LHCN-M2 (cell line): ENCODE measurements around the gene ERN1. TPM values are rescaled to one million over a fixed set of nuclear protein-coding genes. Genes with fewer than 3 reads are reported as not detected.

ENCODE experiments used
- DNase-seq: peaks from one replicate; pipeline ENCODE4 v3.0.0-alpha.2; 2012; ENCODE audit warnings: low read depth
- total RNA-seq: library from RNA; depleted of rRNA; stranded (reverse); fragments of >200 nt; gene quantifications from 2 replicates; pipeline ENCODE4 v1.2.3, GENCODE V29; 2014

Gene ERN1
- total RNA-seq, 1 experiment from 2014 or later: 3.8 TPM

- DNase-seq: no peak
These were observed 19.4 kb downstream of the ERN1 start for GRCh38 chr17:64110379-64111152.

DNA sequence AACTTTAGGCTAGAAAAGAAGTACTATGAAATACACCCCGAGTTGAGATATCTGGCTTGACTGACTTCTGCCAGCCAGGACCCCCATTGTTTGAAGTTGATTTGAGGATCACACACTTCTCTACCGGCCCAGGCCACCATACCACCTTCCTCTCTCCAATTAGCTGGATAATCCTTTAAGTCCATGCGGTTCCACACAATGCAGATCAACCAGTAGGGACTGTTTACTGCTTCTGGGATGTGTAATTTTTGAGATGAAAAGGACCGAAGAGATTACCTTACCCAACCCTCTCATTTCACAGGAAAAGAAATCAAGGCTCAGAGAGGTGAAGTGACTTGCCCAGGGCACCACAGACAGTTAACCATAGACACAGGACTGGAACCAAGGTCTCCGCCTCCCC, 20.5 kb downstream of the ERN1 start:
- no peak for DNase-seq

DNA sequence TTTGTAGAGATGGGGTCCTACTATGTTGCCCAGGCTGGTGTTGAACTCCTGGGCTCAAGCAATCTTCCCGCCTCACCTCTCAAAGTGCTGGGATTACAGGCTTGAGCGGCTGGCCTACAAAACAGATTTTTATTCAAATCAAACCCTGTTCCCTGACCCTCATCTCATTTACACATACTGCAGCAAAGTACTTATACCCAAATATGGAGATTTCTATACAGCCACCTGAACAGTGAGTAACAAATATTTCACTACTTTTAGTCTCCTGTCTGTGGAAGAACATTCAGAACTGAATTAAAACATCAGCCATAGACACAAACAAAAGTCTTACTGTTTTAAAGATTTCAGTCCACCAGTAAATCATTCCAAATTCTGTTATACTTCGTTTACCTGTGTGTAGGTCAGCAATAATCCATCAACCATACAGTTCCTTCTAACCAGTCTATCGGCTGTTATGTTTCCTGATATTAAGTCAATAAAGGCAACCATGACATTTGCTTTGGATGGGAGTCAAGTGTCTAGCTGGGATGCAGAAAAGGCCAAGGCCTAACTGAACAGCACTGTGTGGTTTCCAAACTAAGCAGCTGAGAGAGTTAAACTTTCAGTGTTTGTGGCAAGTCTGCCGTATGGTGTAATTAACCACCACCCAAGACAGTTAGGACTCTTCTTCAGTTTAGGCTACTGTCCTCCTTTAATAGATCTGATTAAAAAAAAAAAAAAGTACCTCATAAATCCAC, 22.3 kb downstream of the ERN1 start:
- no peak for DNase-seq

DNA sequence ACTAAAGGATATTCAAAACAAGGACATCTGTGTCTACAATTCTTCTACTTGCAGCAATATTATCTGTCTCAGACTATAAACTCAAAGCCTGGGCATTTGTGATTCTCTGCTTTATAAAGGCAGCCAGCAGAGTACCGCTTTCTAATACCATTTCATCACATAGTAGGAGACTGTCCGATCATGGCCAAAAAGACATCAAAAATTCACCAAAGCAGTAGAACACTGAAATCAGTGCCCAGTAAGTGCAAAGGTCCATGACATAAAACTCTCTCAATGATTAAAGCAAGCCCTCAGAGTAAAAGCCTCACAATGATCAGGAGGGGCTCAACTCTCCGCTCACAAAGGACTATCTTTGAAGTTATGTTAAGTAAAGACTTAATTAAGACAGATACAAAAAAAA, 23.0 kb downstream of the ERN1 start:
- no peak for DNase-seq

- peak; percentile 81 for DNase-seq
These were observed 26.3 kb downstream of the ERN1 start for GRCh38 chr17:64103391-64104364.

DNA sequence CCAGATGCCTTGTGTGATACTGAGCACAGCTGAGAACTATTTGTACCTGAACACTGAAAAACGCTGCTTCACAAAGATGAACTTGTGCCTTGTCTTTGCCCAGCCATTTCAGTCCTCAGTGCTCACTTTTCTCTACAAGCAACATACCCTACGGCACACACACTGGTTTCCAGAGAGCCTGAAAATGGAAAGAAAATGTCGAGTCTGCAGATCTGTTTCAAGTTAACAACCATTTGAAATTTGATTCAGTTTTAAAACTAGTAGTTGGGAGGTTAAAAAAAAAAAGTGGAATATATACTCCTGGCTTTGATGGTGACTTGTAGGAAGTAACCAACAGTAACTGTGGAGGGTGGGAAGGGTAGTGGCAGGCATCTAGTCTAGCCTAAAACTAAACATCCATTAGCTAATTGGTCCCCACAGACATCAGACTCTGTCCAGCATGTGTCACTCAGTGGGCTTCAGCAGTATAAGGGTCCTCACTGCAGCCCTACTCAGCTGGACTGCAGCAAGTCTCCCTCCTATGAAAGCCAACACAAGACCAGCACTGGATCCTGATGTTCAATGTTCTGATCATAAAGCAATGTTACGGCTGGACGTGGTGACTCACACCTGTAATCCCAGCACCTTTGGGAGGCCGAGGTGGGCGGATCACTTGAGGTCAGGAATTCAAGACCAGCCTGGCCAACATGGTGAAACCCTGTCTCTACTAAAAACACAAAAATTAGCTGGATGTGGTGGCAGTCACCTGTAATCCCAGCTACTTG, 27.1 kb downstream of the ERN1 start:
- DNase-seq: no peak

DNA sequence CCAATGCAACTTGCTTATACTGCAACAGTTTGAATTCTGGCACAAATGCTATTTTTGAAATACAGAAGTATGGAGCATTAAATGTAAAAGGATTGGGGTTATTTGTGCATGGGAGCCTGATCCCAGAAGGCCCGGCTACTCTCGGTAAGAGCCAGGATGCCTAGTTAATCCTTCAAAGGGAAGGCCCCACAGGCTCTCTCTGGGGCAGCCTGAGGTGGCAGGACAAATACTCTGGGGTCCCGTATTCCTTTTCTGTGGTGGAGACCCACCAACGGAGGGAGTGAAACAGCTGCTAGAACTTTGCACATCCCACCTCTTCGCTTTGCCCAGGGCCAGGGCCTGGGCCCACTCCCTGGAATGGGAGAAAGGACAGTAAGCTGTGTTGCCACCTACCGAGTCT, 30.4 kb downstream of the ERN1 start:
- DNase-seq: no peak

DNA sequence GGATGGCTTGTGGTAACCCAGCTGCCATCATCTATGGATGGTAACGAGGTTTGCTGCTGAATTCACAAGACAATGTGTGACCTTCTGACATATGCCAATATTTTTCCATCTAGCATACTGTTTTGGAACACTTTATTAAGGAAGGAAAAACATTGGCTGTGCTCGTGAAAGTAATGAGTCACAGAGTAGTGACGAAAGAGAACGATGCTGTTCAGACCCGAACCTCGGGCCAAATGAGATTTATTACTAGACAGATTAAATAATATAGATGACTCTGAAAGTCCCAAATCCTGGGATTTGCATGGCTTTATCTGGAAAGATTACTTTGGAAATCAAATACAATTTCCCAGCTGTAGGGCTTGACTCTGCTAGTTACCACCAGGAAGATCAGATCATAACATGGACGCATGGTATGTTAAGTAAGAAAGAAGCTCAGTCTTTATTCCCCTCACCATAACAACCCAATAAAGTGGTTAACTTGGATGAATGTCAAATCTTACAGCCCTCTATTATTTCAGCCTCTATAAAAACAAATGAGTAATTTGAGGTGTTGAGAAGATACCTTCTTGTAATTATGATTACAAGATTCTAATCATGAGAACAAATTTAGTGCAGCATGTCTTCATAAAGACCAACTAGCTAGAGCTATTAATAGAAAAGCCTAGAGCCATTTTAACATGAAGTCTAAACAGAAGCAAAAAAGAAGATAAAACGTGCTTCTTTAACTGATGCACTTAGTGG, 32.6 kb downstream of the ERN1 start:
- peak; percentile 64 for DNase-seq

DNA sequence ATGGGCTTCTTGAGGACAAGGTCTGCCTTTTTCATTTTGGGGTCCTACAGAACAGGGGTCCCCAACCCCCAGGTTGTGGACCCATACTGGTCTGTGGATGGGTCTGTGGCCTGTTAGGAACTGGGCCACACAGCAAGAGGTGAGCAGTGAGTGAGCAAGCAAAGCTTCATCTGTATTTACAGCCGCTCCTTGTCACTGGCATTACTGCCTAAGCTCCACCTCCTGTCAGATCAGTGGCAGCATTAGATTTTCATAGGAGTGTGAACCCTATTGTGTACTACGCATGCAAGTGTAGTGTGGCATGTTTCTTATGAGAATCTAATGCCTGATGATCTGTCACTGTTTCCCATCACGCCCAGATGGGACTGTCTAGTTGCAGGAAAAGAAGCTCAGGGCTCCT, 33.9 kb downstream of the ERN1 start:
- no peak for DNase-seq

DNA sequence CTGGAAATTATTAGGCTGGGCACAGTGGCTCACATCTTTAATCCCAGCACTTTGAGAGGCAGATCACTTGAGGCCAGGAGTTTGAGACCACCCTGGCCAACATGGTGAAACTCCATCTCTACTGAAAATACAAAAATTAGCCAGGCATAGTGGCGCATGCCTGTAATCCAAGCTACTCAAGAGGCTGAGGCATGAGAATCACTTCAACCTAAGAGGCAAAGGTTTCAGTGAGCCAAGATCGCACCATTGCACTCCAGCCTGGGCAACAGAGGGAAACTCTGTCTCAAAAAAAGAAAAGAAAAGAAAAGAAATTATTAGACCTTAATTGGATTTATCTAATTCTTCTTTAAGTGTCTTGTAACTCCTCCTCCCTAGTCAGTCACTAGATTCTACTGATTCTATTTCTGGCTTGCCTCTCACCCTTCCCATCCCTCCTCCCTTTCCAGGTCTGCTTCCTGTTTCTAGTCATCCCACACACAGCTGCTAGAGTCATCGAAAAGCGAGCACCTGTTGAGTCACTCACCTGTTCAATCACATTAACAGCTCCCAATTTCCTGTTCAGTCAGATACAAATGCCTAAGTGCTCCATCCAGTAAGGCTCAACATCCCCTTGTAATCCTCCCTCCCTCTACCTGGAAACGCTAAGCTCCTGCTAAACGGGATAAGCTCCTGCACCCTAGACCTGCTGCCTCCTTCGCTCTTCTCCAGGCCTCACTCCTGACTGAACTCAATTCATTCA, 34.6 kb downstream of the ERN1 start:
- peak; percentile 62 for DNase-seq

DNA sequence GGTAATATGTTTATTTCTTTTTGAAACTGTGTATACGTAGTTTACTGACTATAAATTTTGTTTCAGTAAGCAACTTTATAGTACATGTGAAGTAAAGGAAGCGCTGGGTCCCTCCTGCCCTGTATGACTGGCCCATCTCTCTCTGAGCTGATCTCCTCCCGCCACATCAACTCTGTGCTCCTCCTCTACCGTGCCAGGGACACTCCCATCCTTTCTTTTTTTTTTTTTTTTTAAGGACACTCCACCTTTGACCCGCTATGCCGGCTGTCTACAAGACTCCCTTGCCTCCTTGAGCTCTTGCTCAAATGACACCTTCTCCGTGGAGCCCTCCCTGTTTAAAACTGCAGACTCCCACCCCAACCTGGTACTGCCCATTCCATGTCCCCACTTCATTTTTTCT, 35.5 kb downstream of the ERN1 start:
- DNase-seq: no peak

DNA sequence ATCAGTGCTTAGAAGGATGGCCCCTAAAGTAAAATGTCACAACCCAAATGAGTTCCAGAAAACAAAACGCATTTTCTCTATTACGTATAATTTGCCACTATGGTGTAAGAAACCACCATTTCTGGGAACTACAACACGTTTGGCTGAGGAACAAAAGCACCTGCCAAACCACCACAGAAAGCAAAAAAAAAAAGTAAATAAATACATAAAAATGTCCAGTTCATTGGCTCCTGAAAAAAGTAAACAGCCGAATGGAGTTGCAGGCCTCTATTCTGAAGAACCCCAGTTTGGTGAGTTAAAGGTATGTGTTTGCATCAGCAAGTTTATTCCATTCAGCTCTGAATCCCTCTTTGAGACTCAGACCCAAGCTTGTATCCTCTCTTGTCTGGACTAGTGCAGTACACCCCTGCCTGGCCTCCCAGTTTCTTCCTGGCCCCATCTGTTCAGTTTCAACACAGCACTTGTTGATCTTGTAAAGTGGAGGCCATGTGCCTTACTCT, 36.9 kb downstream of the ERN1 start:
- no peak for DNase-seq

DNA sequence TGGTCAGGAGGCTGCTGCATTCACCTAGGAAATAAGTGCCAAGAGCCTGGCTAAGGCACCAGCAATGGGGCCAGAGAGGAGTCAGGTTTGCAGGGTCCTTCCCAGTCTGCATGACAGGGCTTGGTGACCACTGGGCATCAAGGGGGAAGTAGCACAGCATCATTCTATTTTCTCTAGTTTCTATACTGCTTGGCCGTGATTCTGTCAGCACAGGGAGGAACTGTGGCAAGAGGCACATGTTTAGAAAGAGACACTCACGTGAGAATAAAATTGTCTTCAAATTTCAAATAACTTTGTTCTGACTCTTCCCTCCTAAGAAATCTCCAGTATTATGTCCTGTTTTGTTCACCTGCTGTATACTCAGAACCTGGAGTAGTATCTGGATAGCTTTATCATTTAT, 37.8 kb downstream of the ERN1 start:
- DNase-seq: no peak

DNA sequence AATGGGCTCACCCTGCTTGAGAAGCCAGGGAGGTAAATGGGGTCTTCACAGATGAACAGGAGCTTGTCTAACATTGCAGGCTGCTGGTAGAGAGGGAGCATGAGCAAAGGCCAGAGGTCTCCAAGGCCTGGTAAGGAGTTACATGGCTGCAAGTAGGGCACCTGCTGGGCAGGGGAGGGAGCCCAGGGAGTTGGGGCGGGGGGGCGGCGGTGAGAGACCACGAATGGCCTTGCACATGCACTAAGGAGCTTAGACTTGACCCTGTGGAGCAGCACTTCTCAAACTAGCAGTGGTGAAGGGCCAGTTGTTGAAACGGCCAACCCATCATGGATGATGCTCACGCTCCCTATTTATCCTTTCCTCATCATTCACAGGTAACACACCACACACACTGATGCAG, 38.4 kb downstream of the ERN1 start:
- no peak for DNase-seq

DNA sequence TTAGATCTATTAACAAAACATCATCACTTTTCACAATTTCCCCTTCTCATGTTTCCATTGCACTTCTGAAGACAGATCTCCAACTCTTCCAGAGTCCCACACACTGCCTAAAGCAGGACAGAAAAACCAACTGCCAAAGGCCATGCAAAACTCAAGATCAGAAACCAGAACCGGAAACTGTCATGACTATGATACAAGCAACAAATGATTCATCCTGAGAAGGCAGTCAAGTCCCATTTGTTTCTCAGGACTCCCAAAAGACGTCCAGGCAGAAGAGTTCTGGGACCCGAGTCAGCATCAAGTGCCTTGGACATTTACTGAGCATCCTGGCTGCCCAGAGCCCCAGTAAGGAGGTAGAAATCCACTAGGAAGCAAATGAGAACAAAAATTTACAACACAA, 38.8 kb downstream of the ERN1 start:
- no peak for DNase-seq

DNA sequence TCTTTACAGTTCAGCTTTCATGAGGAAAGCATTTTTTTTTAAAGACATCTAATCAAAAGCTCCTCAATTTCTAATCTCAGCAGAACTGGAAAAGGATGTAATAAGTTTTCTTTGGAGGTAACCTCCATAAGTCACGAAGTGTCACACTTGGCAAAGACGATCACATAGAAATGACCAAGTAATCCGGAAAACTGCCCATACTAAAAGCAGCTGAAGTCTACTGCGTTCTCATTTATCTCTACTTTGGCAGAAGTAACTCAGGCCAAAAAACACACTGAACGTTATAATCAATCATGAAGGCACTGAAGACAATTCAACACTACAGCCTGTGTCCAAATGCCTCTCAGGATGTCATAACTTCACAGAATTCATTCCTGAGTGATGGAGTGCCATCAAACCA, 39.8 kb downstream of the ERN1 start:
- DNase-seq: no peak

GRCh38 chr17:64087252-64088005, 42.5 kb downstream of the ERN1 start:
- DNase-seq: no peak

DNA sequence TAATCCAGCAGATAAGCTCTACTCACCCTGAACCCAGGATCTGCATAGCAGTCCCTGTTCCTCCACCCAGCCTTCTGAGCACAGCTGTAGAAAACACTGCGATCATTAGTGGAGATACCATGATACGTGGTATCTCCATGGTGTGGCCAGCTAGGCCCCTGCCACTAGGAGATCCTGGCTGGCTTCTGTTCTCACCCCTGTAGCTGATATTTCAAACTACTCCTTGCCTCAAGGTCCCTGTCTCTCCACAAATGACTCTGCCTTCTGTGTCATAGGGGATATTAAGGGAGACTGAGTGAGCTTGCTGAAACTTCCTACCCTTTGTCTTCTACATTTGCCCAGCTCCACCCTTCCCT, 44.3 kb downstream of the ERN1 start:
- no peak for DNase-seq
